Omental fat pad (tissue), 4 donors: ENCODE results near the gene SIGLEC9. TPM values are rescaled to one million over a fixed set of nuclear protein-coding genes. Genes with fewer than 3 reads are reported as not detected.

Experiments
- ATAC-seq: fragments of 150-250 bp; one replicate; pipeline ENCODE4 v1.9.1; 2016; ENCODE audit warnings: mild to moderate bottlenecking, moderate library complexity; ENCODE audit not compliant: low FRiP score
- DNase-seq: peaks from one replicate; pipeline ENCODE4 v3.0.0-alpha.2; 2019; ENCODE audit warnings: low spot score
- CTCF ChIP-seq, 3 donors: fragments of 450-650 bp; IDR thresholded peaks; one replicate each; pipeline ENCODE4 v1.5.1; 2016 to 2017; ENCODE audit warnings: antibody characterized with exemption in 3 of 3, mild to moderate bottlenecking in 3 of 3, moderate library complexity in 2 of 3
- total RNA-seq, 4 donors: library from RNA; depleted of rRNA; stranded (reverse); fragments of >200 nt; gene quantifications; one replicate each; pipeline ENCODE4 v1.1.0, GENCODE V29; 2016

SIGLEC9 gene
- total RNA-seq, 4 donors from 2014 or later = 3.5 to 25.0 (median 20.4) TPM

- no peak for TF ChIP-seq CTCF (IDR thresholded peaks at IDR 0.05)
- ATAC-seq (no peak), DNase-seq (no peak)
Measured at GRCh38 chr19:51102991-51103390, 21.7 kb upstream of the SIGLEC9 start.

GRCh38 chr19:51103926-51104341, 20.8 kb upstream of the SIGLEC9 start:
- DNase-seq = no peak
- TF ChIP-seq CTCF (IDR thresholded peaks at IDR 0.05) = no peak
- no peak for ATAC-seq

GRCh38 chr19:51107406-51108065, 17.2 kb upstream of the SIGLEC9 start:
- no peak for ATAC-seq
- no peak for TF ChIP-seq CTCF (IDR thresholded peaks at IDR 0.05)
- peak; percentile 31 for DNase-seq

GRCh38 chr19:51108066-51108804, 16.5 kb upstream of the SIGLEC9 start, which contains the start of gene CTU1:
CTU1 (minus strand) TSS chr19:51108409; CDS start chr19:51104569, 3,840 bp downstream.
- TF ChIP-seq CTCF (IDR thresholded peaks at IDR 0.05) = no peak
- DNase-seq (peak; percentile 89), ATAC-seq (peak; percentile 98)

- ATAC-seq = peak; percentile 24
- DNase-seq = no peak
- TF ChIP-seq CTCF (IDR thresholded peaks at IDR 0.05) = no peak
Measured at GRCh38 chr19:51108805-51109146, 15.9 kb upstream of the SIGLEC9 start.

GRCh38 chr19:51110666-51110971, 14.1 kb upstream of the SIGLEC9 start:
- DNase-seq (no peak), ATAC-seq (no peak)
- TF ChIP-seq CTCF (IDR thresholded peaks at IDR 0.05) = no peak

- DNase-seq (no peak), ATAC-seq (no peak)
- no peak for TF ChIP-seq CTCF (IDR thresholded peaks at IDR 0.05)
Measured at GRCh38 chr19:51111606-51112005, 13.1 kb upstream of the SIGLEC9 start.
